Mesodermal cell (in vitro differentiated cells): ENCODE results near the gene GPR22.

ENCODE experiments used
- H3K27ac ChIP-seq: 2 replicates; pipeline ENCODE4 v1.7.0; 2013; ENCODE audit warnings: mild to moderate bottlenecking, low read depth, low read length, moderate library complexity; ENCODE audit not compliant: severe bottlenecking
- H3K36me3 ChIP-seq: 2 replicates; pipeline ENCODE4 v1.7.1; 2013; ENCODE audit warnings: mild to moderate bottlenecking, low read length, moderate library complexity; ENCODE audit not compliant: control insufficient read depth, insufficient read depth
- H3K4me1 ChIP-seq: one replicate; pipeline ENCODE4 v1.7.1; 2013; ENCODE audit warnings: mild to moderate bottlenecking, low read length; ENCODE audit not compliant: insufficient read depth, control insufficient read depth, poor library complexity, severe bottlenecking
- H3K4me3 ChIP-seq: 2 replicates; pipeline ENCODE4 v1.7.0; 2013; ENCODE audit warnings: low read length, control low read depth, mild to moderate bottlenecking; ENCODE audit not compliant: insufficient read depth, poor library complexity, severe bottlenecking; ENCODE audit errors: extremely low read depth
- H3K9me3 ChIP-seq: 2 replicates; pipeline ENCODE4 v1.7.1; 2013; ENCODE audit warnings: mild to moderate bottlenecking, low read length, moderate library complexity; ENCODE audit not compliant: control insufficient read depth
- WGBS, 2 experiments: methylation state at CpG; one replicate each; pipeline ENCODE4 v1.1.5; 2013; ENCODE audit warnings: missing lambda C conversion rate in 2 of 2; ENCODE audit not compliant: insufficient coverage in 2 of 2; 5-methylcytosine and 5-hydroxymethylcytosine counted together

GPR22 gene

DNA sequence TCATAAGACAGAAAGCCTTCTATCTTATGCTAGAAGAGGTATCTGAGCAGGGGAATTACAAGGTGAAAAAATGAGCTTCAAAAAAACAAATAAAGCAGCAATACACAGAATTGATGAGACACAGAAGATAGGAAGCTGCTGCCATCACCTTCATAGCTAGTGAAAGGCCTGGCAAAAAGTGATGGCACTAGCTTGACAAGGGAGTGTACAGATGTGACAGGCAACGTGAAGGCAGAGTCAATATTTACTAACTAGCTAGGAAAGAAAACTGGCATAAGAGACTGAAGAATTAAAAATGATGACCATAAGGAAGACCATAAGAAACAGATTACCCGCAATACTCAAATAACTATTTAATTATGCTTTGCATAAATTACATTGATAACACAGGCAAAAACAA is 9.4 kb downstream of the GPR22 start:
- no peaks in the 10 kb centered on the region for H3K9me3 ChIP-seq
- no CpG with 5 or more reads among the region's 2 CpGs for WGBS, 2 experiments
- no peaks in the 10 kb centered on the region for H3K36me3 ChIP-seq
- H3K4me1 ChIP-seq: no peaks in the 10 kb centered on the region
- no peak overlapping the region for H3K27ac ChIP-seq
- no peak overlapping the region for H3K4me3 ChIP-seq

- no peaks in the 10 kb centered on the region for H3K9me3 ChIP-seq
- H3K4me1 ChIP-seq: no peaks in the 10 kb centered on the region
- H3K36me3 ChIP-seq: no peaks in the 10 kb centered on the region
- WGBS, 2 experiments: 82 to 100% methylated on average over 1 of the region's 3 CpGs
- H3K27ac ChIP-seq: no peak overlapping the region
- no peak overlapping the region for H3K4me3 ChIP-seq
Measured at GRCh38 chr7:107480932-107481331, 11.1 kb downstream of the GPR22 start.

DNA sequence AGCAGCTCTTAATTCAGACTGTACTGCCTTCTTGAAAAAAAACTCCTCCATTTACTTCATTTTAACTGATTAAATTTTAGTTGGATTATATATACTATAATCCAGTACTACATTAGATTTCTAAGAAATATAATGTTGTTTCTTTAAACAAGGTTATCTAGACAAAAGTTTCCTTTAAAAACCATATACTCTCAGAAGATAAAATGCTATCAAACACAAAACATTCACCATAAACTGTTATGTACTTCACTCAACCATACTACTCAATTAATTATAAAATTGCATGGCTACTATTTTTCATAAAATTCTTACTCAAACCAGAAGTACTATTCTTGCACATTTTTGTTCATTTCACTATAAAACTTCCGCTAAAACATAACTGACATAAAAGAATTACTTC is 12.7 kb downstream of the GPR22 start:
- no peaks in the 10 kb centered on the region for H3K4me1 ChIP-seq
- no peak overlapping the region for H3K4me3 ChIP-seq
- WGBS, 2 experiments: no CpG with 5 or more reads among the region's 1 CpG
- H3K27ac ChIP-seq: no peak overlapping the region
- H3K9me3 ChIP-seq: no peaks in the 10 kb centered on the region
- H3K36me3 ChIP-seq: no peaks in the 10 kb centered on the region

DNA sequence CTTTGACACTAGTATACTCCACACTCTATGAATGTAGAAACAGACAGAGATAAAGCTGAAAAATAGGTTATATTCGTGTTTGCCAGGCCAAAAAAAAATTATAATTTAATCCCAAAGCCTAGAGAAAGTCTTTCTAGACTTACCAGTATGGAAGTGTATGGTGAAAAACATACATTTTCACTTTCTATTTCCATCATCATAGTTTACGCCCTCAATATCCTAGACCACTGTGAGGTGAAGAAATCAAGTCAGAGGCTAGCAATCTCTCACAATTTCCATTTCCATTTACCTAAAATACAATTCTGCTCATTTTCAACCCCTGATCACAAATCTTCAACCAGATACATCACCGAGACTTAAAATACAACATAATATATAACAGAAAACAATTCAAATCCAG is 16.2 kb downstream of the GPR22 start:
- Histone ChIP-seq H3K36me3 (no peaks in the 10 kb centered on the region), H3K4me1 (no peaks in the 10 kb centered on the region), H3K27ac (no peak overlapping the region), H3K4me3 (no peak overlapping the region), H3K9me3 (no peaks in the 10 kb centered on the region)
- 93 to 100% methylated on average over 2 of the region's 3 CpGs for WGBS, 2 experiments

GRCh38 chr7:107492875-107493274 is 23.0 kb downstream of the GPR22 start:
- H3K4me3 ChIP-seq: no peak overlapping the region
- WGBS, 2 experiments: 100% methylated on average over 1 of the region's 2 CpGs; no CpG with 5 or more reads in 1 of the 2 experiments
- H3K36me3 ChIP-seq: no peaks in the 10 kb centered on the region

DNA sequence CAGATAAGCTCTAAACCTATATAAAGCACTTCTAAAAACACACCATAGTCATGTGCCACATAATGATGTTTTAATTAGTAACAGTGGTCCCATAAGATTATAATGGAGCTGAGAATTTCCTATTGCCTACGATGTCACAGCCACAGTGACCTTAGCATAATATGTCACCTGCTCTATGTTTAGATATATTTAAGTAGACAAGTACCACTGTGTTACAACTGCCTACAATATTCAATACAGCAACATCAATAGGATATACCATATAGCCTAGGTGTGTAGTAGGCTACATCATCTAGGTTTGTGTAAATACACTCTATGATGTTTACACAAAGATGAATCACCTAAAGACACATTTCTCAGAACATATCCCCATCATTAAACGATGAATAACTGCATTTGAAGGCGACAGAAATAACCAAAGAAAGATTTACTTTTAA is 24.5 kb downstream of the GPR22 start:
- Histone ChIP-seq H3K36me3 (no peaks in the 10 kb centered on the region), H3K4me1 (no peaks in the 10 kb centered on the region), H3K4me3 (no peak overlapping the region), H3K9me3 (no peaks in the 10 kb centered on the region), H3K27ac (no peak overlapping the region)
- WGBS, 2 experiments: no CpG with 5 or more reads among the region's 3 CpGs

More at GRCh38 chr7:107492875-107493274, 23.0 kb downstream of the GPR22 start:
- Histone ChIP-seq H3K27ac (no peak overlapping the region), H3K4me1 (no peaks in the 10 kb centered on the region), H3K9me3 (no peaks in the 10 kb centered on the region)

- H3K27ac ChIP-seq: no peak overlapping the region
Measured at GRCh38 chr7:107494884-107495283, 25.0 kb downstream of the GPR22 start.

DNA sequence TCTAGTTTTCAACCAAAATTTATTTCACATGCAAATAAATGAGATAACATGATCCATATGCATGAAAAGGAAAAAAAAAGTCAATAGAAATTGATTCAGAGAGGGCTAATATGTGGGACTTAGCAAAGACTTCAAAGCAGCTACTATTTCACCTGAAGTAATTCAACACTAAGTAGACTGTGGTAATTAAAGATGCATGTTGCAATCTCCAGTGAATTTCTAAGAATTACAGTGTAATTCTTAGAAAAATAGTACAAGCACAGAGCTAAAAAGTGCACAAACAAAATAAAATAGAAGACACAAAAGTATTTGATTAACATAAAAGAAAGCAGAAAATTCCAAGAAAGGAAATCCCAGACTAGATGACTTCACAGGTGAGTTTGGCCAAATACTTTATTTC is 25.7 kb downstream of the GPR22 start:
- H3K27ac ChIP-seq: no peak overlapping the region
- H3K36me3 ChIP-seq: no peaks in the 10 kb centered on the region
- H3K4me3 ChIP-seq: no peak overlapping the region
- H3K9me3 ChIP-seq: no peaks in the 10 kb centered on the region
- H3K4me1 ChIP-seq: no peaks in the 10 kb centered on the region

More at GRCh38 chr7:107494884-107495283, 25.0 kb downstream of the GPR22 start:
- no peaks in the 10 kb centered on the region for H3K36me3 ChIP-seq
- no peaks in the 10 kb centered on the region for H3K9me3 ChIP-seq
- no peaks in the 10 kb centered on the region for H3K4me1 ChIP-seq
- no peak overlapping the region for H3K4me3 ChIP-seq
- WGBS, 2 experiments: 93 to 100% methylated on average over 2 to 3 of the region's 6 CpGs

- Histone ChIP-seq H3K4me3 (no peak overlapping the region), H3K27ac (no peak overlapping the region), H3K4me1 (no peaks in the 10 kb centered on the region), H3K36me3 (no peaks in the 10 kb centered on the region), H3K9me3 (no peaks in the 10 kb centered on the region)
- WGBS, 2 experiments: 83 to 100% methylated on average over 1 of the region's 4 CpGs
Measured at GRCh38 chr7:107499731-107500130, 29.9 kb downstream of the GPR22 start.

DNA sequence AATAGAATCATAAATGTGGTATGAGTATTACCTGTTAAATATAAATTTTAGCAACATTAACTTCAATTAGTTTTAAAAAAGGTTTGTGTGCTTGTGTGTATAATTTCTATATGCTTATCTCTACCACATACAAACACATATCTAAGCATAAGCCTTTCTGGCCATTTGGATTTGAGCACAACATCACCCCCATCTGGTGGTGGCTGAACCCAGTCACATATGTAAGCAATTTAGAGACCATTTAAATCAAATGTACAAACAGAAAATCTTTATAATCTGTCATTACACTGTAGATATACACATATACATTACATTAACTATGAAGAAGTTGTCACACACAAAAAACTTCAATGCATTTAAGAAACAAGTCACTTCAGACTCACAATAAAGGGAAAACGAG is 31.7 kb downstream of the GPR22 start:
- Histone ChIP-seq H3K27ac (no peak overlapping the region), H3K4me3 (no peak overlapping the region), H3K9me3 (no peaks in the 10 kb centered on the region), H3K36me3 (peaks cover 6% of the 10 kb centered on the region), H3K4me1 (no peaks in the 10 kb centered on the region)
- WGBS, 2 experiments: no CpG with 5 or more reads among the region's 1 CpG

- peaks cover 11% of the 10 kb centered on the region for H3K36me3 ChIP-seq
- 100% methylated on average over 1 of the region's 3 CpGs; no CpG with 5 or more reads in 1 of the 2 experiments for WGBS, 2 experiments
- H3K27ac ChIP-seq: no peak overlapping the region
Measured at GRCh38 chr7:107502154-107502553, 32.3 kb downstream of the GPR22 start.

More at GRCh38 chr7:107502154-107502553, 32.3 kb downstream of the GPR22 start:
- H3K4me3 ChIP-seq: no peak overlapping the region
- H3K9me3 ChIP-seq: no peaks in the 10 kb centered on the region
- no peaks in the 10 kb centered on the region for H3K4me1 ChIP-seq
